H1 (cell line): ENCODE measurements around the gene MRPL4. TPM values are rescaled to one million over a fixed set of nuclear protein-coding genes. Genes with fewer than 3 reads are reported as not detected.
A peak's percentile ranks its signal among the peaks of the same experiment; 100 is the strongest.

Experiments
- CTCF ChIA-PET: fragments of 300-600 bp; sonication (Branson Sonifier 250); formaldehyde crosslinking; loops from one replicate; lab custom pipeline; 2021; ENCODE audit not compliant: partially characterized antibody; lab: Charles Lee
- POLR2A ChIA-PET: fragments of 300-600 bp; sonication (Branson Sonifier 250); formaldehyde crosslinking; loops from one replicate; lab custom pipeline; 2021; ENCODE audit warnings: inconsistent platforms; ENCODE audit not compliant: partially characterized antibody; lab: Charles Lee
- DNase-seq, 2 experiments: peaks; one replicate each; pipeline versions ENCODE4 v3.0.0 to v3.0.0-alpha.2; 2010 to 2022; ENCODE audit warnings: low spot score in 2 of 2, low read depth in 1 of 2, mixed read lengths in 1 of 2
- FAIRE-seq: peaks from 2 replicates; lab custom pipeline; 2011; peaks lifted over from hg19 to GRCh38; lab: Jason Lieb, UNC
- H2AFZ ChIP-seq: 2 replicates; pipeline ENCODE4 v1.8.1; 2012; ENCODE audit warnings: low read length, inconsistent platforms
- H2AK5ac ChIP-seq: 2 replicates; pipeline ENCODE4 v1.6.1; 2013; ENCODE audit warnings: low read depth, low read length
- H2BK120ac ChIP-seq: replicated peaks from 2 replicates; pipeline ENCODE3; 2013; ENCODE audit warnings: low read depth, low read length, inconsistent platforms
- H2BK12ac ChIP-seq: 2 replicates; pipeline ENCODE4 v1.6.1; 2013; ENCODE audit warnings: low read depth, low read length
- H2BK15ac ChIP-seq: 2 replicates; pipeline ENCODE4 v1.6.1; 2013; ENCODE audit warnings: low read length
- H2BK20ac ChIP-seq: 2 replicates; pipeline ENCODE4 v1.6.1; 2013; ENCODE audit warnings: low read length
- H2BK5ac ChIP-seq: 2 replicates; pipeline ENCODE4 v1.6.1; 2013; ENCODE audit warnings: low read depth, low read length
- H3K14ac ChIP-seq: 2 replicates; pipeline ENCODE4 v1.6.1; 2013; ENCODE audit warnings: inconsistent platforms; ENCODE audit not compliant: insufficient read length
- H3K18ac ChIP-seq: 2 replicates; pipeline ENCODE4 v1.6.1; 2013; ENCODE audit warnings: low read length; ENCODE audit errors: extremely low read depth
- H3K23ac ChIP-seq: 2 replicates; pipeline ENCODE4 v1.6.1; 2013; ENCODE audit warnings: inconsistent platforms; ENCODE audit not compliant: insufficient read length
- H3K23me2 ChIP-seq: 2 replicates; pipeline ENCODE4 v1.6.1; 2013; ENCODE audit warnings: low read depth, low read length
- H3K27ac ChIP-seq: 2 replicates; pipeline ENCODE4 v1.6.1; 2011; ENCODE audit warnings: low read depth, low read length, inconsistent platforms
- H3K27me3 ChIP-seq, 4 experiments: replicated peaks in 1 of 4; 1 replicate in 1 of 4; 2 replicates in 3 of 4; pipeline versions ENCODE4 v1.6.1 to v1.8.1; 2011 to 2013; ENCODE audit warnings: low read length in 3 of 4, mild to moderate bottlenecking in 3 of 4, inconsistent platforms in 2 of 4, mixed read lengths in 2 of 4, moderate library complexity in 1 of 4; ENCODE audit not compliant: control insufficient read depth in 3 of 4, insufficient read depth in 3 of 4; ENCODE audit errors: extremely low read depth in 1 of 4
- H3K36me3 ChIP-seq, 4 experiments: 2 replicates each; pipeline versions ENCODE4 v1.6.1 to v1.8.1; 2011 to 2013; ENCODE audit warnings: mild to moderate bottlenecking in 4 of 4, low read length in 3 of 4, moderate library complexity in 2 of 4, control low read depth in 1 of 4, inconsistent platforms in 1 of 4; ENCODE audit not compliant: insufficient read depth in 4 of 4, control insufficient read depth in 2 of 4
- H3K4ac ChIP-seq: replicated peaks from 2 replicates; pipeline ENCODE3; 2013; ENCODE audit warnings: low read length, low read depth, mixed read lengths, inconsistent platforms; ENCODE audit not compliant: insufficient read length
- H3K4me1 ChIP-seq, 4 experiments: replicated peaks in 1 of 4; 1 replicate in 1 of 4; 2 replicates in 3 of 4; pipeline versions ENCODE4 v1.6.1 to v1.8.1; 2011 to 2013; ENCODE audit warnings: low read length in 3 of 4, inconsistent platforms in 2 of 4, mixed read lengths in 1 of 4; ENCODE audit not compliant: insufficient read depth in 4 of 4, control insufficient read depth in 3 of 4
- H3K4me2 ChIP-seq, 2 experiments: 2 replicates each; pipeline versions ENCODE4 v1.6.1 to v1.8.1; 2011 to 2013; ENCODE audit warnings: low read depth in 2 of 2, low read length in 2 of 2, control low read depth in 1 of 2, inconsistent platforms in 1 of 2, mild to moderate bottlenecking in 1 of 2; ENCODE audit not compliant: insufficient read depth in 1 of 2
- H3K4me3 ChIP-seq, 4 experiments: fragments of 200-600, 300-600 bp in 1 of 4; sonication (generic), shearing (Covaris generic), sonication (Bioruptor Twin) in 1 of 4; 2 replicates each; pipeline versions ENCODE4 v1.5.1 to v1.8.1; 2011 to 2016; ENCODE audit warnings: low read length in 4 of 4, low read depth in 3 of 4, control low read depth in 2 of 4, inconsistent platforms in 2 of 4, mild to moderate bottlenecking in 2 of 4, mixed read lengths in 1 of 4, moderate library complexity in 1 of 4; ENCODE audit not compliant: insufficient read depth in 2 of 4; ENCODE audit errors: extremely low read depth in 1 of 4
- H3K56ac ChIP-seq: replicated peaks from 2 replicates; pipeline ENCODE3; 2013; ENCODE audit warnings: low read depth, mild to moderate bottlenecking, mixed read lengths, low read length, inconsistent platforms; ENCODE audit not compliant: insufficient read length
- H3K79me1 ChIP-seq: 2 replicates; pipeline ENCODE4 v1.6.1; 2013; ENCODE audit warnings: low read depth, low read length, control low read depth
- H3K79me2 ChIP-seq, 2 experiments: 2 replicates each; pipeline versions ENCODE4 v1.6.1 to v1.8.1; 2012 to 2013; ENCODE audit warnings: low read length in 2 of 2, mild to moderate bottlenecking in 2 of 2, inconsistent platforms in 1 of 2; ENCODE audit not compliant: insufficient read depth in 2 of 2, control insufficient read depth in 1 of 2
- H3K9ac ChIP-seq, 4 experiments: replicated peaks in 1 of 4; 1 replicate in 1 of 4; 2 replicates in 3 of 4; pipeline versions ENCODE4 v1.6.1 to v1.8.1; 2011 to 2013; ENCODE audit warnings: low read depth in 3 of 4, low read length in 3 of 4, control low read depth in 2 of 4, mild to moderate bottlenecking in 2 of 4, moderate library complexity in 2 of 4, inconsistent platforms in 1 of 4; ENCODE audit errors: extremely low read depth in 1 of 4
- H3K9me3 ChIP-seq, 2 experiments: 2 replicates each; pipeline versions ENCODE4 v1.6.1 to v1.8.1; 2012 to 2013; ENCODE audit warnings: mild to moderate bottlenecking in 2 of 2, moderate library complexity in 2 of 2, control low read depth in 1 of 2, inconsistent platforms in 1 of 2, low read depth in 1 of 2, low read length in 1 of 2, mixed read lengths in 1 of 2; ENCODE audit not compliant: insufficient read depth in 2 of 2
- H4K20me1 ChIP-seq, 2 experiments: replicated peaks in 1 of 2; 2 replicates each; pipeline versions ENCODE3 to v1.8.1; 2011 to 2013; ENCODE audit warnings: inconsistent platforms in 2 of 2, low read length in 2 of 2, mild to moderate bottlenecking in 1 of 2; ENCODE audit not compliant: insufficient read depth in 2 of 2, control insufficient read depth in 1 of 2
- H4K5ac ChIP-seq: 2 replicates; pipeline ENCODE4 v1.6.1; 2013; ENCODE audit warnings: low read length, low read depth, mixed read lengths, inconsistent platforms; ENCODE audit not compliant: insufficient read length
- H4K8ac ChIP-seq: 2 replicates; pipeline ENCODE4 v1.8.0; 2013; ENCODE audit warnings: mild to moderate bottlenecking, moderate library complexity, low read length, inconsistent platforms; ENCODE audit not compliant: insufficient read depth; ENCODE audit errors: extremely low read depth
- H4K91ac ChIP-seq: replicated peaks from 2 replicates; pipeline ENCODE3; 2013; ENCODE audit warnings: low read length, mixed read lengths, inconsistent platforms; ENCODE audit not compliant: insufficient read length
- ASH2L ChIP-seq: fragments of 200-600, 300-600 bp; sonication (generic); IDR thresholded peaks from one replicate; pipeline ENCODE4 v1.7.1; 2017; ENCODE audit warnings: low read length
- FOSL1 ChIP-seq: IDR thresholded peaks from 2 replicates; pipeline ENCODE4 v1.6.1; 2011; ENCODE audit warnings: mild to moderate bottlenecking, low read depth, low read length, moderate library complexity; ENCODE audit not compliant: insufficient read depth
- HDAC2 ChIP-seq, 2 experiments: fragments of 300-600 bp in 1 of 2; sonication (generic) in 1 of 2; IDR thresholded peaks; 2 replicates each; pipeline ENCODE4 v1.6.1; 2011 to 2012; ENCODE audit warnings: low read depth in 2 of 2, low read length in 2 of 2, mild to moderate bottlenecking in 2 of 2, moderate library complexity in 2 of 2, borderline replicate concordance in 1 of 2, inconsistent platforms in 1 of 2
- JUN ChIP-seq: IDR thresholded peaks from 2 replicates; pipeline ENCODE4 v1.6.1; 2011; ENCODE audit warnings: low read depth, mild to moderate bottlenecking, improper control_type of control experiment, low read length
- MAFK ChIP-seq: IDR thresholded peaks from 2 replicates; pipeline ENCODE4 v1.6.1; 2012; ENCODE audit warnings: low read depth, mild to moderate bottlenecking, improper control_type of control experiment, low read length
- NRF1 ChIP-seq: IDR thresholded peaks from 2 replicates; pipeline ENCODE4 v1.6.1; 2011; ENCODE audit warnings: mild to moderate bottlenecking, low read depth, low read length, improper control_type of control experiment
- POLR2AphosphoS5 ChIP-seq: IDR thresholded peaks from 2 replicates; pipeline ENCODE4 v1.6.1; 2011; ENCODE audit warnings: low read depth, low read length
- RAD21 ChIP-seq, 2 experiments: IDR thresholded peaks in 1 of 2; conservative IDR thresholded peaks in 1 of 2; 2 replicates each; pipeline ENCODE4 v1.6.1; 2011; ENCODE audit warnings: low read depth in 2 of 2, low read length in 2 of 2, improper control_type of control experiment in 1 of 2, inconsistent platforms in 1 of 2, mild to moderate bottlenecking in 1 of 2, moderate library complexity in 1 of 2
- RXRA ChIP-seq: IDR thresholded peaks from 2 replicates; pipeline ENCODE4 v1.6.1; 2011; ENCODE audit warnings: low read depth, mild to moderate bottlenecking, low read length, moderate library complexity; ENCODE audit not compliant: insufficient read depth
- SP4 ChIP-seq: IDR thresholded peaks from 2 replicates; pipeline ENCODE4 v1.6.1; 2012; ENCODE audit warnings: low read length, inconsistent platforms
- SUZ12 ChIP-seq: fragments of 200-600 bp; sonication (generic); IDR thresholded peaks from 2 replicates; pipeline ENCODE4 v1.6.1; 2012; ENCODE audit warnings: mild to moderate bottlenecking, inconsistent platforms, low read length, moderate library complexity, mixed read lengths
- TAF1 ChIP-seq: IDR thresholded peaks from 2 replicates; pipeline ENCODE4 v1.6.1; 2011; ENCODE audit warnings: mild to moderate bottlenecking, low read depth, low read length
- WGBS, 2 experiments: shearing (Covaris generic) in 1 of 2; methylation state at CpG; one replicate each; pipeline versions ENCODE4 v1.1.6 to v1.1.7; 2013 to 2015; ENCODE audit warnings: low lambda C conversion rate in 2 of 2, mixed read lengths in 2 of 2, inconsistent platforms in 1 of 2, low coverage in 1 of 2, missing lambda C conversion rate in 1 of 2; ENCODE audit not compliant: insufficient replicate concordance in 2 of 2, insufficient coverage in 1 of 2, insufficient read length in 1 of 2; ENCODE audit errors: extremely low coverage in 1 of 2, missing lambda C conversion rate in 1 of 2; 5-methylcytosine and 5-hydroxymethylcytosine counted together
- polyA plus RNA-seq, 7 experiments: library from polyadenylated mRNA; depleted of rRNA in 3 of 7; stranded (reverse) in 5 of 7; unstranded in 2 of 7; fragments of >200 nt in 5 of 7; fragments of 200-250 nt in 2 of 7; gene quantifications; 1 replicate in 5 of 7; 2 replicates in 1 of 7; 4 replicates in 1 of 7; pipeline versions ENCODE4 v1.2.1 to v1.2.3, GENCODE V29; 2011 to 2013; ENCODE audit warnings: missing spikeins in 2 of 7, mixed read lengths in 2 of 7
- total RNA-seq: library from RNA; stranded (reverse); fragmentation: NEBNext Ultra II Directional; extraction: Animal tissue kit (Norgen Biotek cat#: 25700); gene quantifications from 2 replicates; pipeline ENCODE4 v1.2.1, GENCODE V29; 2021

Gene MRPL4
- total and polyA plus RNA-seq, 2 of the 8 experiments (the other 6 are each of a cell fraction or from before 2014, with no cell fraction given) = 82.3 to 187 TPM

- Histone ChIP-seq H3K9ac (peak overlapping the region in 1 of 4 experiments; percentile 25; a peak in 1 of 7 replicates), H3K14ac (no peak overlapping the region), H2BK120ac (no peak overlapping the region), H3K27ac (peak overlapping the region; percentile 29; the same call in 1 of the 2 replicates), H3K27me3 (no peaks in the 10 kb centered on the region), H3K4me2 (peak overlapping the region in 1 of 2 experiments; percentile 34; a peak in 2 of 4 replicates), H4K20me1 (peaks cover under 1 to 6% of the 10 kb centered on the region in 2 experiments), H4K91ac (no peak overlapping the region), H2BK20ac (no peak overlapping the region), H4K8ac (no peak overlapping the region), H3K23ac (no peak overlapping the region), H3K56ac (no peak overlapping the region), H2BK5ac (no peak overlapping the region; the same call in 1 of the 2 replicates), H4K5ac (no peak overlapping the region), H3K36me3 (peaks cover 0 to 3% (median under 1%) of the 10 kb centered on the region in 4 experiments; a peak in 3 of 8 replicates), H2AFZ (no peak overlapping the region), H2AK5ac (no peak overlapping the region), H2BK12ac (no peak overlapping the region), H3K4me1 (peaks cover 0 to 2% (median 0%) of the 10 kb centered on the region in 4 experiments; a peak in 2 of 7 replicates), H3K79me1 (0 out of 2 replicates have a peak, but pooled peaks cover 2% of the 10 kb centered on the region), H3K23me2 (no peaks in the 10 kb centered on the region), H3K79me2 (no peaks in the 10 kb centered on the region; a peak in 1 of 4 replicates), H3K4me3 (no peak overlapping the region; a peak in 1 of 8 replicates), H3K9me3 (0 out of 4 replicates have a peak, but pooled peaks cover 0 to 5% of the 10 kb centered on the region in 2 experiments), H3K18ac (no peak overlapping the region; the same call in 1 of the 2 replicates), H2BK15ac (no peak overlapping the region), H3K4ac (no peak overlapping the region)
- ChIA-PET CTCF (interaction anchor here (0.6 to 7.5 kb wide), 20 partner anchors 8 to 404 kb away, joined by 3 to 51 read pairs (median 4); no protein-coding TSS in a partner anchor), POLR2A (interaction anchor here (0.7 to 1.6 kb wide), 5 partner anchors 9 to 99 kb away, joined by 3 to 5 read pairs (median 3); no protein-coding TSS in a partner anchor)
- 44% methylated on average over 3 of the region's 3 CpGs; no CpG with 5 or more reads in 1 of the 2 experiments for WGBS, 2 experiments
- FAIRE-seq = peak; percentile 94
- DNase-seq = peak in 1 of 2 experiments; percentile 46
- TF ChIP-seq HDAC2 (IDR thresholded peaks at IDR 0.05; ENCODE audit: borderline replicate concordance in 1 of 2, low read depth in 2 of 2, low read length in 2 of 2) (no peak), FOSL1 (no peak), SP4 (peak; percentile 38; the same call in 1 of the 2 replicates), RXRA (0 out of 2 replicates have a peak, but pooled peaks have one; percentile 32), TAF1 (peak; percentile 51; the same call in 1 of the 2 replicates), MAFK (no peak), ASH2L (peak; percentile 45), NRF1 (no peak), POLR2AphosphoS5 (peak; percentile 33; the same call in 1 of the 2 replicates), RAD21 (IDR thresholded peaks at IDR 0.05 in 1 of 2, conservative IDR thresholded peaks at IDR 0.05 in 1 of 2; ENCODE audit: low read depth in 2 of 2, low read length in 2 of 2) (peak; percentile 38 to 55), JUN (no peak), SUZ12 (no peak)
Measured at GRCh38 chr19:10219678-10220077, 32.3 kb upstream of the MRPL4 start.
